Activated CD4-positive, alpha-beta T cell treated with anti-CD3 and anti-CD28 coated beads for 24 hours (primary cell): ENCODE measurements around the gene CELF4.
"Not testable (repeated sequence)": the region's sequence is repeated elsewhere in the genome, so short reads cannot be mapped to it uniquely, and the experiment has no call there.

Experiments used
- DNase-seq, 2 donors: peaks; one replicate each; pipeline ENCODE4 v3.0.0-alpha.2; 2020; ENCODE audit warnings: low read depth in 2 of 2

Gene CELF4

DNA sequence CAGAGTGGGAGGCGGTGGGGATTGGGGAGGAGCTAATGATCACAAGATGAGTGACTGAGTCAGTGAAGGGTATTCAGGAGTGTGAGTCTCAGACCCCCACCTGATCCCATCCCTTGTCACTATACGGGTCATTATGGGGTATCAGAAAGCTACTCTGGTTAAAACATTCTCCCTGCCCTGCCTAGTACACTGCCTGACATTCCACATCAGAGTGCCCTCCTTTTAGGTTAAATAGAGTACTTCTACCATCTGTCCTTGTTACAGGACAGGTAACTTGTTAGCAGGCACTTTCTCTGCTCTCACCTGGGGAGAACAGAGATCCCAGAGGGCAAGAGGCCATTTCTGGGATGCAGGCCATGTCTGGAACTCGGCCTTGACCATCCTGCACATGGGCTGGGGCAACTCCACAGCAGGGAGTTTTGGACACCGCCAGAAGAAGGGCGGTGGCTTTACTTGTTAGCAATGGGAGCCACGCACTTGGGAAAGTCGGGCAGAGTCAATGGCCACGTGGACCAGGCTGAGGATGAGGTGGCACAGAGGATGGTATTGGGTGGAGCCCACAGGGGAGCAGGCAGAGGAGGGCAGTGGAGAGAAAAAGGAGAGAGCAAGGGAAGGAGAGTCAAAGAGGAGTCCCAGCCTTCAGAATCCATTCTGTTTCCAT is 98.5 kb downstream of the CELF4 start:
- DNase-seq, result no peak

DNA sequence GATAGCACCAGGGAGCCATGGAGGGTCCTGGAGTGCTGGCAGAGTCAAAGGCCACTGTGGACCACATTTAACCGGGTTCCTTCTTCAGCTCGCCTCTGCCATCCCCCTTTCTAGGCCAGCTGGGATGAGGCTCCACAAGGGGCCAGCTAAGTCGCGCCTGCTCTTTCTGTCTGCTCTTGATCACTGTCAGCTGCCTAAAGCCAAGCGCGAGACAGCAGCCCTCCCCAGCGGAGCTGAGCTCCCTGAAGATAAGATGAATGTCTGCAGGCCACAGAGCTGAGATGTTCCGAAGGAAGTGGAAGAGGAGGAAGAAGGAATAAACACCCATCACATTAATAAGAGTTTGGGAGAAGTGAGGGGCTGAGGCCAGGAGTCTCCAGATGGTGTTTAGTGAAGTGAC is 99.6 kb downstream of the CELF4 start:
- DNase-seq, result no peak

DNA sequence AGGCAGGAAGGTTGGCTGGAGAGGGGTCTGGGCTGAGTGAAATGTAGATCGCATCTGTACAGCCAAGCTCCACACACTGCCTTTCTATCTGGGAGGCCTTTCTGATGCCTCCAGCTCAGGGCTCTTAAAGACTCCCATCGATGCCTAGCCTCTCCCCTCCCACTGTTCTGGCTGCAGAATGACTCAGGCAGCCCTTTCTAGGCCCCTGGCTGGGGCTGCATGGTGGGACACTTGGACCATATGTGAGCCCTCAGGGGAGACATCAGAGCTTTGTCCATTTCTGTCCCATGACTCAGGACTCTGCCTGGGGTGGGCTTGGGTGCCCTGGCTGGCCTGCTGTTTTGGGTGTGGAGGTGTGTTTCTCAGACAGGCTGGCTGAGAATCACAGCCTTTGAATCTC is 101.3 kb downstream of the CELF4 start:
- DNase-seq, result no peak

DNA sequence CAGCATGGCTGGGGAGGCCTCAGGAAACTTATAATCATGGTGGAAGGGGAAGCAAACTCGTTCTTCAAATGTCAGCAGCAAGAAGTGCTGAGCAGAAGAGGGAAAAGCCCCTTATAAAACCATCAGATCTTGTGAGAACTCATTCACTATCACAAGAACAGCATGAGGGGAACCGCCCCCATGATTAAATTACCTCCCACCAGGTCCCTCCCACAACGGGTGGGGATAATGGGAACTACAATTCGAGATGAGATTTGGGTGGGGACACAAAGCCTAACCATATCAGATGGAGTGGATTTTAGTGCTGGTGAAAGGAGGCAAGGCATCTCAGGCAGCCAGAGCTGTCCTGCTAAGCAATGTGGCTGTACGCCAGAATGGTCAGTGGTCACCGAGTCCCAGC is 104.3 kb downstream of the CELF4 start:
- not testable (repeated sequence) for DNase-seq

DNA sequence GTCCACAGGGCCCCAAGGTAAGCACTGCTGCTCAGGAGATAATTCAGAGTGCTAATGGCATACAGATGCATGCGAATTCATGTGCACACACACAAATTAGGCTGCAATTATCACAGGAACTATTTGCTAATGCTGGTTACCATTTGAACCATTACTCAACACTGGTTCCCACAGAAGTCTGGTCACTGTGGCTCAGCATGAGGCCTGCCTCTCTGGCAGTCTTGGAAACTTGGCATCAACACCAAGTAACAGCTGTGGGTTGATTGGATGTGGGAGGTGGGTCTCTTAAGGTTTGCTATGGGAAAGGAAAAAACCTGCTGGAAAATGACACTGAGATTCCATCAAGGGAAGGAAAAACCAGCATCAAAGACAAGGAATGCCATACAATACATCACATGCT is 105.0 kb downstream of the CELF4 start:
- no peak for DNase-seq

DNA sequence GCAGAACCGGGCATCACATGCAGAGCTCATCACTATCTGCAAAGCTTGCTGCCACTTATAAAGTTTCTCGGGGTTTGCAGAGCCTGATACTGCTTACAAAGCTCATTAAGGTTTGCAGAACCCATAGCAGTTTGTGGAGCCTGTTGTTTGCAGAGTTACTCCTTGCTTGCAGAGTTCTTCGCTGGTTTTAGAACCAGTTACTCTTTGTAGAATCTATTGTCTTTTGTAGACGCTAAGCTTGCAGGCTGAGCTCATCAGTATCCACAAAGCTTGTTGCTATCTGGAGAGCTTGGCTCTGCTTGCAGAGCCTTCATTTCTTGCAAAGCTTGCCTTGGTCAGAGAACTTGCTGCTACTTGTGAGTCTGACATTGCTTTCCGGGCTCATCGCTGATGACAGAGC is 106.9 kb downstream of the CELF4 start:
- DNase-seq, result no peak

DNA sequence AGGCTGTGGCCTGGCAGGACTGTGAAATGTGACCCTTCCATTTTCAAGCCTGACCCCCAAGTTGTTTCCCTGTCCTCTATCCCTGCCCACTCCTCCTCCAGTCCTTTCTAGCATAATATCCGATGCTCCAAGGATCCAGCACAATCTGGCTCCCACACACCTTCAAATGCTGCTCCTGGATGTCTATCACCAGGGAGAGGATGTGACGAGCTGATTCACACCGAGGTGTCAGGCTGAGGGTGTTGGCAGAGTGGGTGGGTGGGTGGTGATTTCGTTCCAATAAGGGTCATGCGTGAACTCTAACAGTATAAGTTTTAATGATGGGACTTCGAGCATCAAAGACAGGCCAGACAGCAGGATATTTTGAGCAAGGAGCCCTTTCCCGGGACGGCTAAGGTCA is 107.8 kb downstream of the CELF4 start:
- no peak for DNase-seq

DNA sequence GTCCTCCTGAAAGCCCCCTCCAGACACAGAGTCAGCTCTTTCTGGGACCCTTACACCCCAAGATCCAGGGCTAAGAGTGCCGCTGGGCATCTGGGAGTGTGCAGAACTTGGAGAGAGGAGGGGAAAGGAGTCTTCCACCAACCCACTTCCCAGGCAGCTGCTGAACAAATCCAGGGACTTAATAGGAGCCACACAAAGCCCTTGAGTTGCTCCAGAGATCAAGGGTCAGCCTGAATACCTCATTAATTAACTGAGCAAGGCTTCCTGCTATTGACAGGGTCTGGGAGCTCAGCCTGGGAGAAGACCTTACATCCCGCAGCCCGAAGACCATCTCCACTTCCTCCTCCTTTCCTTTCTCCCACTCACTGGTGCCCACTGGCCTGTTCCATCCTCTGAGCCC is 108.3 kb downstream of the CELF4 start:
- DNase-seq, result no peak

DNA sequence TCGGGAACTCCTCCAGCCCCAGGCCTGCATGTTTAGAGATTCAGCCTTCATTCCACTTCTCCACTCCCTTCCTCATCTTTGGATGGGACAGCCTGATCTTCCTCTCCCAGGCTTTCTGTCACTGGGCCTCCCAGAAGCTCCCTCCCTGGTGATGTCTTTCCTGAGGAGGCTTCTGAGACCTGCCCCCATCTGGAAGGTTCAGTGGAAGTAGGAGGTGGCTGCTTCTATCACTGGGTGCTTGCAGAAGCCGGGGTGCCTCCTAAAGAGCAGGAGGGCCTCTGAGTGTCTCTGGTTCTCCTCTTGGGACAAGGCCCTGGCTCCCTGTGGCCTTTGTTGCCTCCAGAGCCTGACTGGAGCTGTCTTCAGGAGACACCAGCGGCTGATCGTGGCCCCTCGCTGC is 108.7 kb downstream of the CELF4 start:
- no peak for DNase-seq

DNA sequence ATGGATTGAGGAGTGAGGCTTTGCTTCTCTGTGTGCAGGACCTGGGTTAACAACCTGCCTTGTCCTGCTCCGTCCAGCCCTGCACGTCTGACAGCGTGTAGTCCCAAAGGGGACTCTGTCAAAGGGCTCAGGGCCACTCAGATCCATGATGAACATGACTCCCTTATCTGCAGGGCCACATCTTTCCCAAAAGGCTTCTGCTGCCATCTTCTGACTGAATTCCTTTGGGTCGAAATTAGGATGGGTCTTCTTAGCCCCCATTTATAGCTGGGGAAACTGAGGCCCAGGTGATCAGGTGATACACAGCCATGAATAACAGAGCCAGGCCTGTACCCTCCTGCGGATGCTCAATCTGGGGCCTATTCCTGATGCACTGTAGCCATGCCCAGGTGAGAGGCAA is 109.2 kb downstream of the CELF4 start:
- no peak for DNase-seq

DNA sequence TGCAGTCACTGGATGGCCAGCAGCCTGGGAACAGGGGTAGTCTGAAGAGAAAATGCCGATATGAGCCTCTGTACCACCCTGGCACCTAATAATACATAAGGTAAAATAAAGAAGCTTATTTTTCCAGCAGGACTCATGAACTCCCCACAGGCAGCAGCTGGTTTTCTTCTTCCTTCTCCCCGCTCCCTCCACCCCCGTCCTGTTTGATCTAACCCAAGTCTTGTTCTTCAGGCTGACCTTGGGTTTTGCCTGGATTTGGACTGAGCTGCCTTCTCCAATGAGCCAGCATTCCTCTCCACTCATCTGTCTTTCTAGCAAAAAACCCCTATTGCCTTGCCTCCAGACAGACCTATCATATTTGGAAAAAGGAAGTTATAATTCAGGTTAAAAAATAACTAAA is 111.8 kb downstream of the CELF4 start:
- DNase-seq, result no peak

DNA sequence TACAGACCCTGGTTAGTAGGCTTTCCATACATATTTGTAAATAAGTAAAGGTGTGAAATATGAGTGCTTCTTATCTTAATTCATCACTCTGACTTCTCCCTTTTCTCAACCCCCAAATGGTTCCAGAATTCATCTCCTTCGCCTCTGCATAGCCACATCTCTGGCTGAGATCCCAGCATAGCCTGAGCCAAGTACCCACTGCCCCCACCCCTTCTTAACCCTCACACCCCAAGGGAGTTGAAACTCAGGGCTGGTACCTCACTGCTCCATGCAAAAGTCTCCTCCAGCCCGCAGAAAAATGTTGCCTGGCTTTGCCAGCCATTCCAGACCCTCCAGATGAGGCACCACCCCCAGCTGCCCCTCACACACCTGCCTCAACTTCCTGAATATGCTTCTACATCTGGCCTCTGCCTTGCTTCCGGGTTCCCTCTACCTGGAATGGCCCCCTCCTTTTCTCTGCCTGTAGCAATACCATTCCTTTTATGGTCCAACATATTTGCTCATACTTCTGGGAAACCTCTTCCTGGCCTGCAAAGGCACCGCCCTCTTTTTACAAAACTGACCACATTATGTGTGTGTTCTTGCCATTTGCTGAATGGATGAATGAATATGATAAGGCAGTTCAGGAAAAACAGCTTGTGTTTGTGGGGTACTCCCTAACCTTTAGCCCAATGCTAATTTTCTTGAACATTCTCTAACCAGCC is 112.8 kb downstream of the CELF4 start:
- no peak for DNase-seq

DNA sequence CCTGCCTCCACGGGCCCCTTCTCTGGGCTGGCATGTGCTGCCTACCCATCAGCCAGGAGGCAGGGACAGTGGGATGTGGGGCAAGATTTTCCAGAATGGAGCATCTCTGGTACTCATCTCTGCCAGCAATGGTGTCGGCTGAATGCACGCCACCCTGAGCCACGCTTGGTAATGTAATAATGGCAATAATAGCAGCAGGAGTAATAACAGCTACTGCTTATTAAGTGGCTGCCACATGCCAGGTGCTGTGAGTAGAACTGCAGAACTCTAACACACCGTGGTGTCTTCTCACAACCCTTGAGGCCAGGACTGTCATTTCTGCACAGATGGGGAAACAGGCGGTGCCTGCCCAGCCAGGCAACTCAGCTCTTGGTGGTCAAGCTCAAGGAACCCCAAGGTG is 113.6 kb downstream of the CELF4 start:
- no peak for DNase-seq

DNA sequence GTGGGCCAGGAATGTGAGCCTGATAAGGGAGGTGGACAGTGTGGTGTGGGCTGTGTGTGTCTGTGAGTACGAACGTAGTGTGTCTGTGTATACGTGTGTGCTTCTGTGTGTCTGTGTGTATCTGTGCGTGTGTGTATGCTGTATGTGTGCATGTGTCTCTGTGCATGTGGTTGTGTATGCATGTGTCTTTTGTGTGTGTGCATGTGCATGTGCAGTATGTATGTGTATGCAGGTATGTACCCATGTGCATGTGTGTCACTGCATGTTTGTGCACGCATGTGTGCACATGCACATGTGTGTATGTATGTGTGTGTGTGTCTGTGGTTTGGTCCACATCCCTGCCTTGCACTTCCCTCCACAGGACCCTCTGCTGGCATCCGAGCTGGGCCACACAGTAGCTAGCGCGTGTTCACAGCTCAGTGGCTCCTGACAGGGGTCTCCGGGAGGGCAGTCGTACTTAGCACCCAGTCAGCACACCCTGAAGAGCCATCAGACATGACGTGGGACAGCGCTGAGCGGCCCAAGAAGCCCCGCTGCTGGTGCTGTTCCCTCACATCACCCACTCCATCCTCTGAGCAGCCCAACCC is 114.3 kb downstream of the CELF4 start:
- no peak for DNase-seq

DNA sequence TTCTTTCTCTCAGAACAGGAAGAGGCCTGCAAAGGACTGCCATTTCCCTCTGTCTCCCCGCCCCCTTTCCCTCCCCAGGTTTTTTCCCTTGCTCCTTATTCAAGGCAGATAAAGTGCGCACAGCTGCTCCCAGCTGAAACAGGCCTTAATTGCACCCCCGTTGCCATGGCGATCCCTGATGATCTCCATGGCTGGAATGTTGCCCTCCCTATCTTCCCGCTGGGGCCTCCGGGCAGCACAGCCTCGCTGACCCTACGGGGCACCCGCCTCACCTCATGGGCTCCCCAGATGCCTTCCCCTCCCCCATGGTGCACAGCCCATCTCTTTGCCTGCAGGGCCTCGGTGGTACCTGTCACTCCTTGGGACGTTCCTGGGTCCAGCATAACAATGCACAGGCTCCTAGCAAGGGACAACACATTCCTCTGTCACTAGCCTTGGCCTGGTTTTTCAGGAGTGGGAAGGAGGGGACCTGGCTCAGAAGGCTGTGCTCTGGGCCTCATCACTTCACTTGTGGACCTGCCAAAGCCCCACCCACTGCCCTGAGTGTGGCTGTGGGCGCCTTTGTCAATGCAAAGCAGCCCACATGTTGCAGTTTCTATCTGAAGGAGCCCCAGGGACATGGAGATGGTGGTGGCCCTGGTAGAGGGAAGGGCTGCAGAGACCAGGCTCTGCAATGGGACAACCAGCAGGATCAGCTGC is 115.0 kb downstream of the CELF4 start:
- DNase-seq, result no peak

DNA sequence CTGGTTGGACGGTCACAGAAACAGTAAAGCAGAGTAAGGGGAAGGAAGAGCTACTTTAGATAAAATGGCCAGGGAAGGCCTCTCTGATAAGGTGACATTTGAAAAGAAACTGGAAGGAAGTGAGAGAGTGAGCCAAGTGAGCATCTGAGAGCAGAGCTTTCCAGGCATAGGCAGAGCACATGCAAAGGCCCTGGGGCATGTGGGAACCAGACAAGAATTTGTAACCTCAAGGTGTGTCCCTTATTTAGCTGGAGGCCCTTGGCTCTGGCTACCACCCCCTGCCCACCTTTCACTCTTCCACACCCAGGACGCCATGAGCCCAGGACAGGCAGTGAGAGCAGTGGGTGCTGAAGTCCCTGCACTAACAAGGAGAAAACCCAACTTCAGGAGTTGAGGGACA is 116.0 kb downstream of the CELF4 start:
- no peak for DNase-seq

DNA sequence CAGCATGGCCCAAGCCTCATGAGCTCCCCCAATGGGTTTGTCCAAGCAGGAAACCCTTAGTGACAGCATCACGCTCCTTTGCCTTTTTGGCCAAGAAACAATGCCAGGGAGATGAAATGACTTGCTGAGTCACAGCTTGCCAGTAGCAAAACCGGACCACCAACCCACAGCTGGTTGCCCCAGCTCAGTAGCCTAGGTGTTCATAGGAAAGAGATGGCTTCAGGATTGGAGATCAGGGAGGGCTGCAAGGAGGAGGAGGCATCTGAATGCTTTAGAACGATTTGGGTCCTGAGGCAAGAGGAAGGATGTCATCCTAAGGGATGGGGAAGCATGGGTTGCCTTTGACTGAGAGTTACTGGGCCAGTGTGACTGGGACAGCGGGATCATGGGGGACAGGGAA is 116.7 kb downstream of the CELF4 start:
- DNase-seq, result no peak

DNA sequence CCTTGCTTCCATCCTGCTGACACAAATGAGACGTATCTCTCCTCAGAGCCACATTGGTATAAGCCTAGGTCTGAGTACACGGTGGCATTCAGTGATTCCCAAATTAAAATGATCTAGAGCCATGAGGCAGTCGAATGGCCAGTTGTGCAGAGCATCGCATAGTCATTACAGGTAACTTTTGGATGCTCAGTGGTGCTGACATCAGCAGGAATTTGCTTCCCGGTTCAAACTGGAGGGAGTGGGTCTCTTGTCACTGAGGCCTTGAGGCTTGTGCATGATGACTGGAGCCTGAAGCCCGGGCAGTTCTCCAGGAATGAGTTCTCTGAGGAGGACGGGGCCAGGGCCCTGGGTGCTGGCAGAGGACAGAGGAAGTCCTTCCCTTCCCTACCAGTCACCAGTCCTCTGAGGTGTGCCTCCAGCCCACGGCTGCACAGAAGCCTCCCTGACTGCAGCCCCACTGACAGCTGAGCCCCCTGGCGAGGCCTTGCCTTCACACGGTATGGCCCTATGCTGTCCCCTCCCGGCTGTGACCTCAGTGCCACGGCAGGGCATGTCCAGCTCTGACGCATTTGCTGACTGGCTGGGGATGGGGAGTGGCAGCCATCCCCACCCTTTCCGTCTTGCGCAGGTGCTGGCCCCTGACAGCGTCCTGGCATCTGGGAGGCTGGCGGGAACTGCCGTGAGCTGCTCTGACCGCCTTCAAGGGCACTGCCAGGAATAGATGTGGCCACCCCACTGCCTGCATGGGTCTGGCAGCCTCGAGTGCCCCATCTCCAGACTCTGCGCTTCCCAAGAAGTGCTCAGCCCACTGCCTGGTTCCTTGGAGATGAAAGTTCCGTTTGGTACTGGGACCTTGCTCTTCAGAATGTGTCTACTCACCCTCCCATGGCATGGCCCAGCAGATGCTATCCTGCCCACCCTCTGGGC is 117.4 kb downstream of the CELF4 start:
- no peak for DNase-seq

DNA sequence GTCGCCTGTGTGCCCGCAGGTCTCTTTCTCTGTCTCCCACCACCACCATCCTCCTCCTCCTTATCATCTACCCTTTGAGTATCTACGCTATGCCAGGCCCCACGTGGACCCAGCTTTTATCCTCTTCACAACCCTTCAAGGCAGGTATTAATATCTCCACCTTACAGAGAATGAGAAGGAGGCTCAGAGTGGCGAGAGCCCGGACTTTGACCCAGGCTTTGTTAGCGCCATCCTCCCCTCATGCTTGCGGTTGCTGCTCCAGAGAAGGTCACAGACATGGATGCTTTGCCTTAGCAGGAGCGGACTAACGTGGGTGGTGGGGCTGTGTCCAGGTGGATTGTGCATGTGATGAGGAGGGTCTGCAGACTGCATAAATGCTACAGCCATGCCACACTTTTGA is 119.8 kb downstream of the CELF4 start:
- DNase-seq, result no peak

DNA sequence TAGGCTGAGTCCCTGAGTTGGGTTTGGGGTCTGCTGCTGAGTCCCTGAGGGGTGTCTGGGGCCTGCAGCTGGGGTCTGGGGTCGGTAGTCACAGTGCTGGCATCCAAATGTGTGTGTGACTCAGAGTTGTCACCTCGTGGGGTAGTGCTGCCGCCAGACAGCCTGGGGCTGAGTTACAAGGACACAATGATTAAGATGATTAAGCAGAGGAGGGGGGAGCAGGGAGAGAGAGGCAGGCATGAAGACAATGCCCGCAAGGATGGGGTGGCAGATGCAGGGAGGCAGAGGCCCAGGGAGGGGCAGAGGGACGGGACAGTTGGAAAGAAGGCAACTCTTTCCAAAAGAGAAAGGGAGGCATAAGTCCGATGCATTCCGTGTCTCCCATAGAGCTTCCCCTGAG is 120.2 kb downstream of the CELF4 start:
- no peak for DNase-seq

DNA sequence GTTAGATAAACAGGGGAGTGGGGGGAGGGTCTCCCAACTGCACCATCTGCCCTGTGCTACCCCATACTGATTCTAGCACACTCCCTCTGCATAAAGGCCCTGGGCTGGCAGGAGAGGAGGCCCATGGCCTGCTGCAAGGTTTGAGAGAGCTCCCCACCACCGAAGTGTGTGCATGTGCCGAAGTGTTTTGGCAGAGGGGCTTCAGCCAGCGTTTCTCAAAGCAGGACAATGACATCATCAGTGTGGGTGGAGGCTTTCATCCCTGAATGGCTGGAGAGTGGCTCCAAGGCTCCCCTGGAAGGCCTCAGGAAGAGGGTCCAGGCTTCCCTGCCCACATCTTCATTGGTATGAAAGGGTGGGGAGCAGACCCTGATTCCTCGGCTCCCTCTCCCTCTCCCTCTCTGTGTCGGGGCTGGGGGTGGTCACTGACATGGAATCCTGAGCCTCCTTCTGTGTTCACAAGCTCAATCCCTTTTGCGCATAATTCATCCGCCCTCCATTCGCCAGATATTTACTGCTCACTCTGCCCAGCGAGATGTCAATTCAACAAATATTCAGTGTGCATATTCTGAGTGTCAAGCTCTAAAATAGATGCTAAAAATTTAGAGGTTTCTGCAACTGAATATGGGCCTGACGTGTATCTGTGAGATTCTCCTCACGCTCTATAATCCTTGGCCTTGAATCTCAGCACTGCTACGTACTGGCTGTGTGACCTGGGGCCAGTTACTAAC is 122.1 kb downstream of the CELF4 start:
- DNase-seq, result no peak
